Activated CD4-positive, alpha-beta T cell treated with anti-CD3 and anti-CD28 coated beads for 36 hours (primary cell): ENCODE measurements around the gene WDR73. TPM values are rescaled to one million over a fixed set of nuclear protein-coding genes. Genes with fewer than 3 reads are reported as not detected.

Source experiments
- ATAC-seq: fragments of 200-7000 bp; cut with Tn5 transposase; one replicate; pipeline ENCODE4 v1.10.0; 2021; ENCODE audit warnings: mild to moderate bottlenecking, moderate library complexity
- CTCF ChIA-PET: fragments of 350-600 bp; sonication (Branson Sonifier 250); formaldehyde crosslinking; loops from one replicate; lab custom pipeline; 2021; ENCODE audit warnings: antibody characterized with exemption; lab: Charles Lee
- POLR2A ChIA-PET: fragments of 350-600 bp; sonication (Branson Sonifier 250); formaldehyde crosslinking; loops from one replicate; lab custom pipeline; 2021; ENCODE audit warnings: antibody characterized with exemption, inconsistent platforms; lab: Charles Lee
- DNase-seq: peaks from one replicate; pipeline ENCODE4 v3.0.0-alpha.2; 2020
- H3K27ac Mint-ChIP-seq: one replicate; pipeline ENCODE4 v1.8.0; 2021; ENCODE audit warnings: mixed read lengths
- H3K27me3 Mint-ChIP-seq: one replicate; pipeline ENCODE4 v1.8.0; 2021; ENCODE audit warnings: mixed read lengths
- H3K36me3 Mint-ChIP-seq: one replicate; pipeline ENCODE4 v1.8.0; 2021; ENCODE audit warnings: low read depth, mixed read lengths
- H3K4me1 Mint-ChIP-seq: one replicate; pipeline ENCODE4 v1.8.0; 2021; ENCODE audit warnings: mixed read lengths
- H3K4me3 Mint-ChIP-seq: one replicate; pipeline ENCODE4 v1.8.0; 2021; ENCODE audit warnings: mild to moderate bottlenecking, moderate library complexity, mixed read lengths
- H3K9me3 Mint-ChIP-seq: one replicate; pipeline ENCODE4 v1.8.0; 2021; ENCODE audit warnings: low read depth, mixed read lengths
- intact Hi-C, 2 experiments: fragments of 100-400 bp; cut with DNase I in 1 of 2; cut with micrococcal nuclease in 1 of 2; formaldehyde crosslinking; loops; one replicate each; pipeline versions ENCODE4 v1.14.2 to v1.15.1; 2022 to 2024; cut with DNase I, micrococcal nuclease
- total RNA-seq, 2 experiments: library from RNA; stranded (reverse); gene quantifications; one replicate each; pipeline ENCODE4 v1.2.3, GENCODE V29; 2021

Gene WDR73
- total RNA-seq, 2 experiments from 2014 or later = 12.4 to 13.3 TPM

- intact Hi-C loops = no loop called here
- peaks cover under 1% of the 10 kb centered on the region for H3K4me1 Mint-ChIP-seq
- H3K4me3 Mint-ChIP-seq = no peak overlapping the region
- H3K27me3 Mint-ChIP-seq = no peaks in the 10 kb centered on the region
- ChIA-PET POLR2A (no interaction called here), CTCF (interaction anchor here (0.6 to 1.7 kb wide), 3 partner anchors 10 to 34 kb away, joined by 3 to 5 read pairs (median 4); no protein-coding TSS in a partner anchor)
- no peak overlapping the region for H3K27ac Mint-ChIP-seq
- ATAC-seq (no peak), DNase-seq (no peak)
- peaks cover 26% of the 10 kb centered on the region for H3K9me3 Mint-ChIP-seq
- peaks cover 48% of the 10 kb centered on the region for H3K36me3 Mint-ChIP-seq
Observed at GRCh38 chr15:84621358-84621979, 32.6 kb downstream of the WDR73 start.

DNA sequence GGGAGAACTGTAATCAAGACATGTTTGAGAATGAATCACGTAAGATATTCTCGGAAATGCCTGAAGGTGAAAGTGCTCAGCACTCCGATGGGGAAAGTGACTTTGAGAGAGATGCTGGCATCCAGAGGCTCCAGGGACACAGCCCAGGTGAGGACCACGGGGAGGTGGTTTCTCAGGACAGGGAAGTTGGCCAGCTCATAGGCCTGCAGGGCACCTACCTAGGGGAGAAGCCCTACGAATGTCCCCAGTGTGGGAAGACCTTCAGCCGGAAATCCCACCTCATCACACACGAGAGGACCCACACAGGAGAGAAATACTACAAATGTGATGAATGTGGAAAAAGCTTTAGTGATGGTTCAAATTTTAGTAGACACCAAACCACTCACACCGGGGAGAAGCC lies 33.5 kb downstream of the WDR73 start:
- ATAC-seq (no peak), DNase-seq (no peak)
- ChIA-PET POLR2A (no interaction called here), CTCF (interaction anchor here (1.7 kb wide), 1 partner anchor 15 kb away, joined by 5 read pairs; no protein-coding TSS in a partner anchor)
- Mint-ChIP-seq H3K9me3 (peaks cover 26% of the 10 kb centered on the region), H3K27ac (no peak overlapping the region), H3K36me3 (peaks cover 49% of the 10 kb centered on the region), H3K4me1 (peaks cover 3% of the 10 kb centered on the region), H3K4me3 (no peak overlapping the region), H3K27me3 (no peaks in the 10 kb centered on the region)
- intact Hi-C loops = no loop called here

DNA sequence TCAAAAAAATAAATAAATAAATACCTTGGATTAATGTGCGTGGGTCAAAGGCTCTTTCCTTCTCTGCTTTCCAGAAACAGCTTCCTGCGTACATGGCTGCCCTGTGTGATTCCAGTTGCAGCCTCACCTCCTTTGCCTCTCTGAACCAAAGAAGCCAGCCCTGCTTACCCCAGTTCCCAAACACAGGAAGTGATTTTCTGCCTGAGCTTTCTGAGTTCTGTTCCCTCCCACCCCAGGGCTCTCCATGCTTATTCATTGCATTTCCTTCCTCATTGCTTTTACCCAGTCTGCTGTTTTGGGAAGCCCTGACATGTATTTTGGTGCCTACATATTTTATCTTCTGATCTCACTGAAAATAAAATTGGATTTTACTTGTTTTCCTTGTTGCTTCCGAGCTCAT lies 37.8 kb downstream of the WDR73 start:
- peaks cover 17% of the 10 kb centered on the region for H3K9me3 Mint-ChIP-seq
- ChIA-PET POLR2A (interaction anchor here (0.9 kb wide), 1 partner anchor 92 kb away, joined by 3 read pairs; no protein-coding TSS in a partner anchor), CTCF (interaction anchor here (0.7 to 0.8 kb wide), 3 partner anchors 45 to 420 kb away, joined by 3 to 4 read pairs (median 3); no protein-coding TSS in a partner anchor)
- no peak for ATAC-seq
- no peak overlapping the region for H3K27ac Mint-ChIP-seq
- DNase-seq = no peak
- H3K4me3 Mint-ChIP-seq = no peak overlapping the region
- peaks cover 4% of the 10 kb centered on the region for H3K4me1 Mint-ChIP-seq
- no peaks in the 10 kb centered on the region for H3K27me3 Mint-ChIP-seq
- intact Hi-C loops = no loop called here
- H3K36me3 Mint-ChIP-seq = peaks cover 25% of the 10 kb centered on the region

GRCh38 chr15:84611631-84612030 lies 42.5 kb downstream of the WDR73 start:
- peaks cover 9% of the 10 kb centered on the region for H3K36me3 Mint-ChIP-seq
- no peak overlapping the region for H3K4me3 Mint-ChIP-seq
- ChIA-PET POLR2A (no interaction called here), CTCF (interaction anchor here (0.6 to 0.7 kb wide), 2 partner anchors 21 to 179 kb away, joined by 3 read pairs; no protein-coding TSS in a partner anchor)
- intact Hi-C loops = no loop called here
- H3K9me3 Mint-ChIP-seq = no peaks in the 10 kb centered on the region
- no peak overlapping the region for H3K27ac Mint-ChIP-seq
- ATAC-seq (no peak), DNase-seq (no peak)
- H3K4me1 Mint-ChIP-seq = peaks cover 7% of the 10 kb centered on the region
- no peaks in the 10 kb centered on the region for H3K27me3 Mint-ChIP-seq

- H3K36me3 Mint-ChIP-seq = peaks cover 17% of the 10 kb centered on the region
- intact Hi-C loops = no loop called here
- H3K4me1 Mint-ChIP-seq = peaks cover 13% of the 10 kb centered on the region
- CTCF ChIA-PET = interaction anchor here (0.6 kb wide), 1 partner anchor 242 kb away, joined by 4 read pairs; no protein-coding TSS in a partner anchor
- H3K4me3 Mint-ChIP-seq = no peak overlapping the region
- POLR2A ChIA-PET = interaction anchor here (0.6 kb wide), 1 partner anchor 9 kb away, joined by 4 read pairs; no protein-coding TSS in a partner anchor
- H3K27me3 Mint-ChIP-seq = no peaks in the 10 kb centered on the region
- no peaks in the 10 kb centered on the region for H3K9me3 Mint-ChIP-seq
- H3K27ac Mint-ChIP-seq = no peak overlapping the region
- DNase-seq (no peak), ATAC-seq (peak; percentile 36)
Observed at GRCh38 chr15:84609818-84610525, 44.1 kb downstream of the WDR73 start.

- no peak for DNase-seq
- Mint-ChIP-seq H3K36me3 (peaks cover 21% of the 10 kb centered on the region), H3K9me3 (no peaks in the 10 kb centered on the region), H3K4me3 (no peak overlapping the region), H3K4me1 (peaks cover 23% of the 10 kb centered on the region), H3K27ac (no peak overlapping the region), H3K27me3 (no peaks in the 10 kb centered on the region)
- ATAC-seq = no peak
- CTCF ChIA-PET = interaction anchor here (1.4 kb wide), 1 partner anchor 9 kb away, joined by 10 read pairs; no protein-coding TSS in a partner anchor
- POLR2A ChIA-PET = no interaction called here
- intact Hi-C loops = no loop called here
Observed at GRCh38 chr15:84608707-84609284, 45.3 kb downstream of the WDR73 start.

- no peak for DNase-seq
- Mint-ChIP-seq H3K9me3 (no peaks in the 10 kb centered on the region), H3K4me1 (peaks cover 39% of the 10 kb centered on the region), H3K27me3 (no peaks in the 10 kb centered on the region), H3K27ac (no peak overlapping the region), H3K4me3 (no peak overlapping the region), H3K36me3 (peaks cover 21% of the 10 kb centered on the region)
- intact Hi-C loops = no loop called here
- POLR2A ChIA-PET = interaction anchor here (0.6 kb wide), 1 partner anchor 385 kb away, joined by 3 read pairs; no protein-coding TSS in a partner anchor
- ATAC-seq = no peak
- CTCF ChIA-PET = interaction anchor here (0.7 to 2.1 kb wide), 2 partner anchors 19 to 120 kb away, joined by 3 to 5 read pairs; no protein-coding TSS in a partner anchor
Observed at GRCh38 chr15:84606653-84607120, 47.4 kb downstream of the WDR73 start.

DNA sequence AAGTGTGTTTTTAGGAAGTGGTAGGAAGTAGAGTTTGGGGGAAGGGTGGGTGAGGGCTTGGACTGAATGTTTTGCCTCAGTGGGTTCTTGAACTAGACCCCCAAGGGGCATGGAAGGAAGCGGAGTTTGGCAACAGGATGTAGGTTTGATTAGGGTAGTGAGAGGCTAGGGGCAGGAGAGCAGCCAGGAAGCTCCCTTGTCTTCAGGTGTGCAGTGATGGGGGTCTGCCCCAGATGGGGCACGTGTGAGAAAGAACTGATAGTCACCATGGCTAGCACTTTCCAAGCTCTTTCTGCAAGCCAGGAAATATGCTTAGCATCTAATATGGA lies 48.6 kb downstream of the WDR73 start:
- Mint-ChIP-seq H3K27me3 (no peaks in the 10 kb centered on the region), H3K36me3 (peaks cover 21% of the 10 kb centered on the region), H3K4me3 (peak overlapping the region; percentile 52), H3K4me1 (peaks cover 41% of the 10 kb centered on the region), H3K9me3 (no peaks in the 10 kb centered on the region), H3K27ac (peak overlapping the region; percentile 93)
- intact Hi-C loops = no loop called here
- ATAC-seq (no peak), DNase-seq (no peak)
- POLR2A ChIA-PET = interaction anchor here (0.6 to 0.9 kb wide), 2 partner anchors 49 to 53 kb away, joined by 3 to 4 read pairs; partner anchors contain the start of gene WDR73
- CTCF ChIA-PET = interaction anchor here (0.7 to 2.1 kb wide), 4 partner anchors 10 to 241 kb away, joined by 3 to 5 read pairs (median 3); no protein-coding TSS in a partner anchor

DNA sequence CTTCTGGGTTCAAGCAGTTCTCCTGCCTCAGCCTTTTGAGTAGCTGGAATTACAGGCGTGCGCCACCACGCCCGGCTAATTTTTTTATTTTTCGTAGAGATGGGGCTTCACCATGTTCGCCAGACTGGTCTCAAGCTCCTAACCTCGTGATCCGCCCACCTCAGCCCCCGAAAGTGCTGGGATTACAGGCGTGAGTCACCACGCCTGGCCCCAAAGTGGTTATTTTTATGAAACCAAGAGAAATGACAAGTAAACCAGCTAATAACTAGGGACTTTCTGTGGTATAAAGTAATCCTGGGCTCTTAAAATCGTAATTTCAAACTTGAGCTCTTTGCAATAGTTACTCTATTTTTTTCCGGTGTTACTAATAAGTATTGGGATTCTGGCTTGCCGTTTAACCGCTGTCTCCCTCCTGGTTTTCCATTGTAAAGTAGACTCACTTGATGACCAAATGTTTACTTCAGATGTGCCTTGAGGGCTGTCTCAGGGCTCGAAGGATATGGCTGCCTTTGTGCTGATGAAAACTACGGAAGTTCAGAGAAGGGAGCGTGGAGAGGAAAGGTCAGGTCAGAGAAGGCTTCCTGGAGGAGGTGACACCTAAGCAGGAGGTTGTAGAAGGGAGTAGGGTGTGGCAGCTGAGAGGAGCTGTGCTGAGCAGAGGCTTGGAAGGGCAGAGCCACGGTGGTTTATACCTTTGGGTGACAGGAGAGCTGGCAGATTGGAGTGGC lies 49.1 kb downstream of the WDR73 start:
- CTCF ChIA-PET = interaction anchor here (0.7 to 2.1 kb wide), 4 partner anchors 10 to 241 kb away, joined by 3 to 5 read pairs (median 3); no protein-coding TSS in a partner anchor
- H3K36me3 Mint-ChIP-seq = peaks cover 21% of the 10 kb centered on the region
- POLR2A ChIA-PET = interaction anchor here (0.6 to 1.2 kb wide), 3 partner anchors 33 to 54 kb away, joined by 3 to 5 read pairs (median 4); partner anchors contain the start of gene WDR73
- no peaks in the 10 kb centered on the region for H3K9me3 Mint-ChIP-seq
- H3K27me3 Mint-ChIP-seq = no peaks in the 10 kb centered on the region
- peak; percentile 5 for ATAC-seq
- H3K27ac Mint-ChIP-seq = peak overlapping the region; percentile 93
- H3K4me1 Mint-ChIP-seq = peaks cover 45% of the 10 kb centered on the region
- H3K4me3 Mint-ChIP-seq = peak overlapping the region; percentile 52
- DNase-seq = peak; percentile 74
- intact Hi-C loops = loop anchor here (5.0 kb wide), 2 partner anchors 142 to 157 kb away; partner anchors contain the start of gene ZNF592 (in 1 of the 2)

DNA sequence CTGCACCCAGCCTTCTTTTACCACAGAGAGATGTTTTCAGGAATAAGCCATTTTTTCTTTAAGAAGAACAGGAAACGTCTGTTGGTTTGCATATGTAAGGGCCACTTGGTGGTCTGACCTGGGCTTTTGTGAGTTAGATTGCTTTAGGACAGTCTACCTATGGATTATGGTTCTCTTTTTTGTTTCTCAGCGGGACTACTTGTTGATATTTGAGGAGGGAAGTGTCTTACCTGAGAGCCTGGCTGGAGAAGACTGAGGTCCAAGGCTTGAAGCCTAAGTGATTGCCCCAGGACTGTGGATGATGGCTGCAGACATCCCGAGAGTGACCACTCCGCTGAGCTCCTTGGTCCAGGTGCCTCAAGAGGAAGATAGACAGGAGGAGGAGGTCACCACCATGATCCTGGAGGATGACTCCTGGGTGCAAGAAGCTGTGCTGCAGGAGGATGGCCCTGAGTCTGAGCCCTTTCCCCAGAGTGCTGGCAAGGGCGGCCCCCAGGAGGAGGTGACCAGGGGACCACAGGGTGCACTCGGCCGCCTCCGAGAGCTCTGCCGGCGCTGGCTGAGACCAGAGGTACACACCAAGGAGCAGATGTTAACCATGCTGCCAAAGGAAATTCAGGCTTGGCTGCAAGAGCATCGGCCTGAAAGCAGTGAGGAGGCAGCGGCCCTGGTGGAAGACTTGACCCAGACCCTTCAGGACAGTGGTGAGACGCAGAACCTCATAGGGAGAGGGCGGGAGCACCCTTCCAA lies 50.3 kb downstream of the WDR73 start:
- Mint-ChIP-seq H3K27ac (no peak overlapping the region), H3K36me3 (peaks cover 21% of the 10 kb centered on the region), H3K4me3 (no peak overlapping the region), H3K27me3 (no peaks in the 10 kb centered on the region), H3K9me3 (no peaks in the 10 kb centered on the region), H3K4me1 (peaks cover 56% of the 10 kb centered on the region)
- CTCF ChIA-PET = no interaction called here
- ATAC-seq = no peak
- no peak for DNase-seq
- POLR2A ChIA-PET = interaction anchor here (1.2 kb wide), 1 partner anchor 34 kb away, joined by 5 read pairs; no protein-coding TSS in a partner anchor
- intact Hi-C loops = loop anchor here (5.0 kb wide), 2 partner anchors 143 to 158 kb away; partner anchors contain the start of gene ZNF592 (in 1 of the 2)
